DMS153 (cell line): ENCODE data around the gene DCANP1.

Experiments used
- DNase-seq: peaks from one replicate; lab custom pipeline; 2025; lab: John Stamatoyannopoulos, UW

The DCANP1 gene

DNA sequence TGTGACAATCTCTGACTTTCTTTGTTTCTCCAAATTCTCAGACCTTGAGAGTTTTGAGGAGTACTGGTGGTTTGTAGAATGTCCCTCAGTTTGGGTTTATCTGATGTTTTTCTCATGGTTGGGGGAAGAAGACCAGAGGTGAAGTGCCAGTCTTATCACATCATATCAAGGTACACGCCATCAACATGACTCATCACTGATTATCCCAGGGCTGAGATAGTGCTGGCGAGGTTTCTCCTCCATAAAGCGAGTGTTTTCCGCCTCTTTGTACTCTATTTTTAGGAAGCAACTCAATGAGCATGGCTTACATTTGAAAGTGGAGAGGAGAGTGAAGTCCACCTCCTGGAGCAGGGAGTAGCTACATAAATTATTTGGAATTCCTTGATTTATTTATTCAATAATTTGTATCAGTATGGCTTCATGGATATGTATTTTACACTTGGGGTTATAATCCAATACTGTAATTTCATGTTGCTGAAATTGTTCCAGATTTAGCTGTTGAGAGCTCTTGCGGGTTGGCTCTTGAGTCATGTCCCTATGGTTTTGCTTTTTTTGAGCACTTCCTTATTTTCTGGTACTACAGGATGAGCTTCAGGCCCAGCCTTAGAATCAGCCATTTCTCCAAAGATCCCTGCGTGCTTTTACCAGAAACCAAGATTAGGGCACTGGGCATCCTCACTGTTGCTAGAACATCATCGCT, 23.9 kb downstream of the DCANP1 start:
- DNase-seq: no peak

DNA sequence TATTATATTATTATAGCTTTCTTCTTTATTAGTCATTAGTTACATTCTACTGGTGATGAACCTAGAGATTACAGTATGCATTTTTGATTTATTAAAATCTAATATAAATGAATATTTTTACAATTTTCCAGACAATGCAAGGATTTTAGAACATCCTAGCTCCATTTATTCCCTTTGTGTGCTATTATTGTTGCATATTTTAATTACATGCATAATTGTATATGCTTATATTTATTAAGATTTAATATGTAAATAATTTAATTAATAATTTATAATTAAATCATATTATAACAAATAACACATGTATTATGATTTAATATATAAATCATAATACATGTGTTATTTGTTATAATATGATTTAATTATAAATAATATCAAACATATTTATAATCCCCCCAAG, 24.7 kb downstream of the DCANP1 start:
- DNase-seq: no peak

- no peak for DNase-seq
Measured at GRCh38 chr5:135417083-135417482, 30.1 kb downstream of the DCANP1 start.

DNA sequence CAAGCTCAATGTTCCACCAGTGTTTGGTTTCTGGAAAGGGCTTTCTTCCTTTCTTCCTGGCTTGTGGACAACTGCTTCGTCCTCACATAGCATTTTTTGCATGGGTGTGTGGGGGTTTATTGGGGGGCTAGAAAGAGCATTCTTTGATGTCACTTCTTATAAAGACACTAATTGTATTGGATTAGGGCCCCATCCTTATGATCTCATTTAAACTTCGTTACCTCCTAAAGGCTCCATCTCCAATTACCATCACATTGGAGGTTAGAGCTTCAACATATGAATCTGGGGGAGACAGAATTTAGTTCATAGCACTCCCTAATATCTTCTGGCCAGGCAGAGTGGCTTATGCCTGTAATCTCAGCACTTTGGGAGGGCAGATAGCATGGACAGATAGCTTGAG, 42.1 kb downstream of the DCANP1 start:
- no peak for DNase-seq

- no peak for DNase-seq
Measured at GRCh38 chr5:135402031-135402430, 45.1 kb downstream of the DCANP1 start.

- DNase-seq: no peak
Measured at GRCh38 chr5:135400866-135401265, 46.3 kb downstream of the DCANP1 start.

GRCh38 chr5:135399794-135400542, 47.2 kb downstream of the DCANP1 start:
- no peak for DNase-seq

GRCh38 chr5:135398855-135399793, 48.0 kb downstream of the DCANP1 start, which contains the start of gene MACROH2A1:
Gene MACROH2A1 (minus strand): TSS chr5:135399231. CDS start chr5:135389093, 10,138 bp downstream.
- DNase-seq: peak; percentile 40

DNA sequence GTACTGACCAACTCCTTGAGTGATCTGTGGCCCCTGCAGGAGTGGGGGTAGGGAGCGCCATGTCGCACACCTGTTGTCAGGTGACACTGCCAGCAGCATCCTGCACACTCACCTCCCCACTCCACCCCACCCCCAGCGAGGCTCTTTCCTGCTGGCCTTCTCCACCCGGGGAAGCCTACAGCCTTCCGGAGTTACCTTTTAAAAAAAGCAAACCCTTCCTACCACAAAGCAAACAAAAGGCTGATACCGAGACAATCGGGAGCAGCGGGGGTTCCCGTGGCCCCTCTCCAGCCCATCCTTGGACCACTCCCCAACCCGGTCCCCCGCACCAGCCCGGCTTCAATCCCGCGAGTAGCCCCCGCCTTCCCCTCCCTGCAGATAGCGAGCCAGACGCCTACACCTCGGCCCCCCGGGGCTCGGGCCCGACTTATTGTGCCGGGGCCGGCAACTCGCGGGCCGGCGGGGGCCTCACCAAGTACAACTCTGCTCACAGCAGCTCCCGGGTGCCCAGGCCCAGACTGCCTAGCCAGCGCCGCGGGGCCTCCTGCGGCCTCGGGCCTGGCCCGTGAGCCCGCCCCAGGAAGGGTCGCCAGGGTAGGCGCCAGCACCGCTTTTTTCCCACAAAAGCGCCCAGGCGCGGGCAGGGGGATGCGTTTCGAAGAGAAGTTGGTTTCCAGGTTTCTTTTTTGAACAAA, 48.8 kb downstream of the DCANP1 start:
- DNase-seq: peak; percentile 3

- DNase-seq: no peak
Measured at GRCh38 chr5:135397084-135397483, 50.1 kb downstream of the DCANP1 start.

- no peak for DNase-seq
Measured at GRCh38 chr5:135396459-135397055, 50.6 kb downstream of the DCANP1 start.

DNA sequence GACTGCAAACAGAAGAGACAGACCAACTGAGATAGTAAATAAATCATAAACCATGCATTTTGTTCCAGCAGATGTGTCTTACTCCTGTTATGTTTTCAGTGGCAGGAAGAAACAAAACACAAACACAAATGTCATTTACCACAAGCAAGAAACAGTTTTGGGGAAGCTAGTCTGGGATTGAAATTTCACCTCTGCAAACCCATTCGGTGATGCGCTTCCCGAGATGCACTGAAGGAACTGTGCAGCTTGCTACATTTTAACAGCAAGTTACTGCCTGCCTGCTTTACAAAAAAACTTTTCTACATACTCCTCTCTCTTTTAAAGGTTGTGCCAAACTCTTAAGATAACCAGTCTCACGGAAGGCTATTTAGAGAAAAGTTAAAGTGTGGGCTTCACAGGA, 51.3 kb downstream of the DCANP1 start:
- DNase-seq: no peak

- DNase-seq: no peak
Measured at GRCh38 chr5:135395451-135395850, 51.7 kb downstream of the DCANP1 start.
